H1 (cell line): ENCODE measurements around the gene EZH2. TPM values are rescaled to one million over a fixed set of nuclear protein-coding genes. Genes with fewer than 3 reads are reported as not detected.
A peak's percentile ranks its signal among the peaks of the same experiment; 100 is the strongest.

Source experiments
- CTCF ChIA-PET: fragments of 300-600 bp; sonication (Branson Sonifier 250); formaldehyde crosslinking; loops from one replicate; lab custom pipeline; 2021; ENCODE audit not compliant: partially characterized antibody; lab: Charles Lee
- POLR2A ChIA-PET: fragments of 300-600 bp; sonication (Branson Sonifier 250); formaldehyde crosslinking; loops from one replicate; lab custom pipeline; 2021; ENCODE audit warnings: inconsistent platforms; ENCODE audit not compliant: partially characterized antibody; lab: Charles Lee
- DNase-seq, 2 experiments: peaks; one replicate each; pipeline versions ENCODE4 v3.0.0 to v3.0.0-alpha.2; 2010 to 2022; ENCODE audit warnings: low spot score in 2 of 2, low read depth in 1 of 2, mixed read lengths in 1 of 2
- FAIRE-seq: peaks from 2 replicates; lab custom pipeline; 2011; peaks lifted over from hg19 to GRCh38; lab: Jason Lieb, UNC
- H2AFZ ChIP-seq: 2 replicates; pipeline ENCODE4 v1.8.1; 2012; ENCODE audit warnings: low read length, inconsistent platforms
- H2AK5ac ChIP-seq: 2 replicates; pipeline ENCODE4 v1.6.1; 2013; ENCODE audit warnings: low read depth, low read length
- H2BK120ac ChIP-seq: replicated peaks from 2 replicates; pipeline ENCODE3; 2013; ENCODE audit warnings: low read depth, low read length, inconsistent platforms
- H2BK12ac ChIP-seq: 2 replicates; pipeline ENCODE4 v1.6.1; 2013; ENCODE audit warnings: low read depth, low read length
- H2BK15ac ChIP-seq: 2 replicates; pipeline ENCODE4 v1.6.1; 2013; ENCODE audit warnings: low read length
- H2BK20ac ChIP-seq: 2 replicates; pipeline ENCODE4 v1.6.1; 2013; ENCODE audit warnings: low read length
- H2BK5ac ChIP-seq: 2 replicates; pipeline ENCODE4 v1.6.1; 2013; ENCODE audit warnings: low read depth, low read length
- H3K14ac ChIP-seq: 2 replicates; pipeline ENCODE4 v1.6.1; 2013; ENCODE audit warnings: inconsistent platforms; ENCODE audit not compliant: insufficient read length
- H3K18ac ChIP-seq: 2 replicates; pipeline ENCODE4 v1.6.1; 2013; ENCODE audit warnings: low read length; ENCODE audit errors: extremely low read depth
- H3K23ac ChIP-seq: 2 replicates; pipeline ENCODE4 v1.6.1; 2013; ENCODE audit warnings: inconsistent platforms; ENCODE audit not compliant: insufficient read length
- H3K23me2 ChIP-seq: 2 replicates; pipeline ENCODE4 v1.6.1; 2013; ENCODE audit warnings: low read depth, low read length
- H3K27ac ChIP-seq: 2 replicates; pipeline ENCODE4 v1.6.1; 2011; ENCODE audit warnings: low read depth, low read length, inconsistent platforms
- H3K27me3 ChIP-seq, 4 experiments: replicated peaks in 1 of 4; 1 replicate in 1 of 4; 2 replicates in 3 of 4; pipeline versions ENCODE4 v1.6.1 to v1.8.1; 2011 to 2013; ENCODE audit warnings: low read length in 3 of 4, mild to moderate bottlenecking in 3 of 4, inconsistent platforms in 2 of 4, mixed read lengths in 2 of 4, moderate library complexity in 1 of 4; ENCODE audit not compliant: control insufficient read depth in 3 of 4, insufficient read depth in 3 of 4; ENCODE audit errors: extremely low read depth in 1 of 4
- H3K36me3 ChIP-seq, 4 experiments: 2 replicates each; pipeline versions ENCODE4 v1.6.1 to v1.8.1; 2011 to 2013; ENCODE audit warnings: mild to moderate bottlenecking in 4 of 4, low read length in 3 of 4, moderate library complexity in 2 of 4, control low read depth in 1 of 4, inconsistent platforms in 1 of 4; ENCODE audit not compliant: insufficient read depth in 4 of 4, control insufficient read depth in 2 of 4
- H3K4ac ChIP-seq: replicated peaks from 2 replicates; pipeline ENCODE3; 2013; ENCODE audit warnings: low read length, low read depth, mixed read lengths, inconsistent platforms; ENCODE audit not compliant: insufficient read length
- H3K4me1 ChIP-seq, 4 experiments: replicated peaks in 1 of 4; 1 replicate in 1 of 4; 2 replicates in 3 of 4; pipeline versions ENCODE4 v1.6.1 to v1.8.1; 2011 to 2013; ENCODE audit warnings: low read length in 3 of 4, inconsistent platforms in 2 of 4, mixed read lengths in 1 of 4; ENCODE audit not compliant: insufficient read depth in 4 of 4, control insufficient read depth in 3 of 4
- H3K4me2 ChIP-seq, 2 experiments: 2 replicates each; pipeline versions ENCODE4 v1.6.1 to v1.8.1; 2011 to 2013; ENCODE audit warnings: low read depth in 2 of 2, low read length in 2 of 2, control low read depth in 1 of 2, inconsistent platforms in 1 of 2, mild to moderate bottlenecking in 1 of 2; ENCODE audit not compliant: insufficient read depth in 1 of 2
- H3K4me3 ChIP-seq, 4 experiments: fragments of 200-600, 300-600 bp in 1 of 4; sonication (generic), shearing (Covaris generic), sonication (Bioruptor Twin) in 1 of 4; 2 replicates each; pipeline versions ENCODE4 v1.5.1 to v1.8.1; 2011 to 2016; ENCODE audit warnings: low read length in 4 of 4, low read depth in 3 of 4, control low read depth in 2 of 4, inconsistent platforms in 2 of 4, mild to moderate bottlenecking in 2 of 4, mixed read lengths in 1 of 4, moderate library complexity in 1 of 4; ENCODE audit not compliant: insufficient read depth in 2 of 4; ENCODE audit errors: extremely low read depth in 1 of 4
- H3K56ac ChIP-seq: replicated peaks from 2 replicates; pipeline ENCODE3; 2013; ENCODE audit warnings: low read depth, mild to moderate bottlenecking, mixed read lengths, low read length, inconsistent platforms; ENCODE audit not compliant: insufficient read length
- H3K79me1 ChIP-seq: 2 replicates; pipeline ENCODE4 v1.6.1; 2013; ENCODE audit warnings: low read depth, low read length, control low read depth
- H3K79me2 ChIP-seq, 2 experiments: 2 replicates each; pipeline versions ENCODE4 v1.6.1 to v1.8.1; 2012 to 2013; ENCODE audit warnings: low read length in 2 of 2, mild to moderate bottlenecking in 2 of 2, inconsistent platforms in 1 of 2; ENCODE audit not compliant: insufficient read depth in 2 of 2, control insufficient read depth in 1 of 2
- H3K9ac ChIP-seq, 4 experiments: replicated peaks in 1 of 4; 1 replicate in 1 of 4; 2 replicates in 3 of 4; pipeline versions ENCODE4 v1.6.1 to v1.8.1; 2011 to 2013; ENCODE audit warnings: low read depth in 3 of 4, low read length in 3 of 4, control low read depth in 2 of 4, mild to moderate bottlenecking in 2 of 4, moderate library complexity in 2 of 4, inconsistent platforms in 1 of 4; ENCODE audit errors: extremely low read depth in 1 of 4
- H3K9me3 ChIP-seq, 2 experiments: 2 replicates each; pipeline versions ENCODE4 v1.6.1 to v1.8.1; 2012 to 2013; ENCODE audit warnings: mild to moderate bottlenecking in 2 of 2, moderate library complexity in 2 of 2, control low read depth in 1 of 2, inconsistent platforms in 1 of 2, low read depth in 1 of 2, low read length in 1 of 2, mixed read lengths in 1 of 2; ENCODE audit not compliant: insufficient read depth in 2 of 2
- H4K20me1 ChIP-seq, 2 experiments: replicated peaks in 1 of 2; 2 replicates each; pipeline versions ENCODE3 to v1.8.1; 2011 to 2013; ENCODE audit warnings: inconsistent platforms in 2 of 2, low read length in 2 of 2, mild to moderate bottlenecking in 1 of 2; ENCODE audit not compliant: insufficient read depth in 2 of 2, control insufficient read depth in 1 of 2
- H4K5ac ChIP-seq: 2 replicates; pipeline ENCODE4 v1.6.1; 2013; ENCODE audit warnings: low read length, low read depth, mixed read lengths, inconsistent platforms; ENCODE audit not compliant: insufficient read length
- H4K8ac ChIP-seq: 2 replicates; pipeline ENCODE4 v1.8.0; 2013; ENCODE audit warnings: mild to moderate bottlenecking, moderate library complexity, low read length, inconsistent platforms; ENCODE audit not compliant: insufficient read depth; ENCODE audit errors: extremely low read depth
- H4K91ac ChIP-seq: replicated peaks from 2 replicates; pipeline ENCODE3; 2013; ENCODE audit warnings: low read length, mixed read lengths, inconsistent platforms; ENCODE audit not compliant: insufficient read length
- RAD21 ChIP-seq, 2 experiments: IDR thresholded peaks in 1 of 2; conservative IDR thresholded peaks in 1 of 2; 2 replicates each; pipeline ENCODE4 v1.6.1; 2011; ENCODE audit warnings: low read depth in 2 of 2, low read length in 2 of 2, improper control_type of control experiment in 1 of 2, inconsistent platforms in 1 of 2, mild to moderate bottlenecking in 1 of 2, moderate library complexity in 1 of 2
- TAF1 ChIP-seq: IDR thresholded peaks from 2 replicates; pipeline ENCODE4 v1.6.1; 2011; ENCODE audit warnings: mild to moderate bottlenecking, low read depth, low read length
- WGBS, 2 experiments: shearing (Covaris generic) in 1 of 2; methylation state at CpG; one replicate each; pipeline versions ENCODE4 v1.1.6 to v1.1.7; 2013 to 2015; ENCODE audit warnings: low lambda C conversion rate in 2 of 2, mixed read lengths in 2 of 2, inconsistent platforms in 1 of 2, low coverage in 1 of 2, missing lambda C conversion rate in 1 of 2; ENCODE audit not compliant: insufficient replicate concordance in 2 of 2, insufficient coverage in 1 of 2, insufficient read length in 1 of 2; ENCODE audit errors: extremely low coverage in 1 of 2, missing lambda C conversion rate in 1 of 2; 5-methylcytosine and 5-hydroxymethylcytosine counted together
- polyA plus RNA-seq, 7 experiments: library from polyadenylated mRNA; depleted of rRNA in 3 of 7; stranded (reverse) in 5 of 7; unstranded in 2 of 7; fragments of >200 nt in 5 of 7; fragments of 200-250 nt in 2 of 7; gene quantifications; 1 replicate in 5 of 7; 2 replicates in 1 of 7; 4 replicates in 1 of 7; pipeline versions ENCODE4 v1.2.1 to v1.2.3, GENCODE V29; 2011 to 2013; ENCODE audit warnings: missing spikeins in 2 of 7, mixed read lengths in 2 of 7
- total RNA-seq: library from RNA; stranded (reverse); fragmentation: NEBNext Ultra II Directional; extraction: Animal tissue kit (Norgen Biotek cat#: 25700); gene quantifications from 2 replicates; pipeline ENCODE4 v1.2.1, GENCODE V29; 2021

Gene EZH2
- total and polyA plus RNA-seq, 2 of the 8 experiments (the other 6 are each of a cell fraction or from before 2014, with no cell fraction given) = 28.9 to 49.0 TPM

DNA sequence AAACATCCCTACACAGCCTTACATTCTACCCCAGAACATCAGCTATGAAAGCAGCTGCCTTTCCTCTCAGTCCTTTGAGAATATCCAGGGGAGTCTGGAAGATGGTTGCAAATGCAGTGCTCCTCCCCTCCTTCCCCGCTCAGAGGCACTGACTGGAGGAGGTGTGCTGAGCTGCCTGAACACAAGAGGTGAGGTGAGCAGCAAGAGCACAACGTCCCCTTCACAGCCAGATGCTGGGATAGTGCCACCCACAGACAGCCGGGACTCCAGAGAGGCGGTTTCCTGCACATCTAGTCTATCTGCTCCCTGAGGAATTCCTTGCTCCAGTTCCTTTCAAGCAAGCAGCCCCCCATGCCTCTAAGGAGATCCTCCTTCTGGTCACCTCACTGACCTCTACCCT, 74.2 kb downstream of the EZH2 start:
- Histone ChIP-seq H2AFZ (no peak overlapping the region), H3K27ac (peak overlapping the region; percentile 44; the same call in 1 of the 2 replicates), H2BK120ac (no peak overlapping the region), H3K14ac (no peak overlapping the region), H3K79me1 (no peaks in the 10 kb centered on the region), H4K5ac (no peak overlapping the region), H3K9ac (no peak overlapping the region), H4K91ac (no peak overlapping the region), H3K18ac (no peak overlapping the region), H3K23me2 (no peaks in the 10 kb centered on the region), H3K27me3 (no peaks in the 10 kb centered on the region), H3K56ac (no peak overlapping the region), H2BK12ac (no peak overlapping the region), H3K4me1 (peaks cover 0 to 2% (median 1%) of the 10 kb centered on the region in 4 experiments; a peak in 2 of 7 replicates), H3K4me3 (no peak overlapping the region), H3K79me2 (no peaks in the 10 kb centered on the region), H3K4me2 (no peak overlapping the region), H2BK5ac (no peak overlapping the region), H3K23ac (no peak overlapping the region), H3K4ac (no peak overlapping the region), H2BK15ac (no peak overlapping the region), H2AK5ac (no peak overlapping the region), H4K8ac (no peak overlapping the region), H3K36me3 (peaks cover 7 to 75% (median 38%) of the 10 kb centered on the region in 4 experiments; a peak in 7 of 8 replicates), H2BK20ac (no peak overlapping the region), H3K9me3 (no peaks in the 10 kb centered on the region), H4K20me1 (no peaks in the 10 kb centered on the region)
- WGBS, 2 experiments = 83% methylated on average over 4 of the region's 4 CpGs; no CpG with 5 or more reads in 1 of the 2 experiments
- ChIA-PET CTCF (interaction anchor here (0.6 to 1.5 kb wide), 7 partner anchors 8 to 234 kb away, joined by 3 to 6 read pairs (median 3); no protein-coding TSS in a partner anchor), POLR2A (interaction anchor here (0.7 to 1.1 kb wide), 2 partner anchors 64 to 74 kb away, joined by 4 read pairs; partner anchors contain the start of gene EZH2)
- TF ChIP-seq TAF1 = no peak
- peak; percentile 9 to 29; a peak in 3 of 4 replicates for TF ChIP-seq RAD21 (IDR thresholded peaks at IDR 0.05 in 1 of 2, conservative IDR thresholded peaks at IDR 0.05 in 1 of 2; ENCODE audit: low read depth in 2 of 2, low read length in 2 of 2)
- DNase-seq (no peak), FAIRE-seq (no peak)
